Karpas-422 (cell line): ENCODE data around the gene ABCB8. TPM values are rescaled to one million over a fixed set of nuclear protein-coding genes. Genes with fewer than 3 reads are reported as not detected.

Experiments
- DNase-seq: peaks from one replicate; pipeline ENCODE4 v3.0.0-alpha.2; 2015
- H2AFZ ChIP-seq: fragments of 200-600 bp; sonication (generic); 2 replicates; pipeline ENCODE4 v1.6.1; 2014; ENCODE audit warnings: antibody characterized with exemption, low read length, mixed read lengths
- H3K27ac ChIP-seq: fragments of 200-600 bp; sonication (generic); 2 replicates; pipeline ENCODE4 v1.5.1; 2014; ENCODE audit warnings: mild to moderate bottlenecking, low read length, moderate library complexity
- H3K27me3 ChIP-seq: fragments of 200-600 bp; sonication (generic); 2 replicates; pipeline ENCODE4 v1.6.1; 2014; ENCODE audit warnings: low read length, mixed read lengths
- H3K36me3 ChIP-seq: fragments of 200-600 bp; sonication (generic); 2 replicates; pipeline ENCODE4 v1.6.1; 2014; ENCODE audit warnings: low read length, mixed read lengths; ENCODE audit not compliant: insufficient read depth
- H3K4me1 ChIP-seq: fragments of 200-600 bp; sonication (generic); 2 replicates; pipeline ENCODE4 v1.6.1; 2014; ENCODE audit warnings: mild to moderate bottlenecking, low read length, mixed read lengths
- H3K4me2 ChIP-seq: fragments of 200-600 bp; sonication (generic); 2 replicates; pipeline ENCODE4 v1.6.1; 2014; ENCODE audit warnings: low read length, low read depth, mild to moderate bottlenecking; ENCODE audit not compliant: poor library complexity, severe bottlenecking
- H3K4me3 ChIP-seq: fragments of 200-600 bp; sonication (generic); 2 replicates; pipeline ENCODE4 v1.5.1; 2014; ENCODE audit warnings: mild to moderate bottlenecking, antibody characterized with exemption, low read length, mixed read lengths
- H3K79me2 ChIP-seq: fragments of 200-600 bp; sonication (generic); 2 replicates; pipeline ENCODE4 v1.6.1; 2014; ENCODE audit warnings: mild to moderate bottlenecking, low read length, mixed read lengths
- H3K9ac ChIP-seq: fragments of 200-600 bp; sonication (generic); 2 replicates; pipeline ENCODE4 v1.6.0; 2014; ENCODE audit warnings: low read length
- H3K9me2 ChIP-seq: fragments of 200-600 bp; sonication (generic), shearing (Covaris generic); replicated peaks from 2 replicates; pipeline ENCODE4 v1.6.0; 2014; ENCODE audit warnings: mild to moderate bottlenecking, low read length, moderate library complexity; ENCODE audit not compliant: insufficient read depth
- H3K9me3 ChIP-seq: fragments of 300-700, 200-600 bp; sonication (generic); 2 replicates; pipeline ENCODE4 v1.6.1; 2014; ENCODE audit warnings: low read length, mixed read lengths
- H4K20me1 ChIP-seq: fragments of 200-600 bp; sonication (generic); 2 replicates; pipeline ENCODE4 v1.6.1; 2014; ENCODE audit warnings: mild to moderate bottlenecking, antibody characterized with exemption, low read length, low read depth; ENCODE audit not compliant: insufficient read depth
- total RNA-seq: library from RNA; depleted of rRNA; stranded (reverse); fragments of >200 nt; shearing (Covaris generic); gene quantifications from 2 replicates; pipeline ENCODE4 v1.2.3, GENCODE V29; 2014; ENCODE audit warnings: low replicate concordance

Gene ABCB8
- total RNA-seq, 1 experiment from 2014 or later, result 19.0 TPM

DNA sequence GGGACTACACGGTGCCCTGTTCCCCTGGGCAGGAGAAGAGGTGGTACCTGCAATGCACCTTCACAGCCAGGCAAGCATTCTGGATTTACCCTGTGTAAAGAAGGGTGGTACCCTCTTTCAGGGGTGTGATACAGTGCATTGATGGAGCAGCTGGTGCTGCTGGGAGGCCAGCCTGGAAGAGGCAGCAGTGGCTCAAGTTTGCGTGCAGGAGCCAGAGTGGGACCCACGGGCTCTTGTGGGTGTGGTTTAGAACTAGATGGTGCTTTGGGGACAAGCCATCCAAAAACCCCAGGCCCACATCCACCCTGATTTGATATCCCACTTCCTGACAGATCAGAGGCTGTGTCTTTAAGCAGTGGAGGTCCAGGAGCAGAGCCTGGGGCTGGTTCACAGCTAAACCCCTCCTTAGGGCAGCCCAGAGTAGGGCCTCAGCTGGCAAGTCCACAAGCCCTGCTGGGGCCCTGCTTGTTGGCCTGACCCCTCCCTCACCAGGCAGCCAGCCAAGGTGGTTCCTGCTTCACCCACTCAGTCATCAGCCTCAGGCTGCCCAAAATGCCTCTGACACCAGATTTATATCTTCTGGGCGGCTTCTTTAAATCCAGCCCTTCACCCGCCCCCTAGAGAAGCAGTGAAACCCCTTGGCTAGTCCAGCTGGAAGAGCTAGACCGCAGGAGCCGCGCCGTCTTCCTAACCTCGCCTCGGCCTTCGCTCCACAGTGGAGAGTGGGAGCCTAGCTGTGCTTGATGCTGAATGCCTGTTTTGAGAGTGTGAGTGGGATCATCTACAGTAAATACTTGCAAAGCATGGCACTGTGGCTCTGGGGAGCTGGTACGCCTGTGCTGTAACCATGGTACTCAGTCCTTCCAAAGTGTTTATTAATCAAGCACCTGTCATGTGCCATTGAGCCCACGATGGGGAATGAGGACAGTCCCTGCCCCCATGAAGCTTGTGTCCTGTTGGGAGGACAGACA is 18.6 kb downstream of the ABCB8 start:
- Histone ChIP-seq H3K4me2 (no peak overlapping the region), H3K9me2 (no peaks in the 10 kb centered on the region), H3K4me3 (no peak overlapping the region), H2AFZ (no peak overlapping the region), H3K36me3 (no peaks in the 10 kb centered on the region), H3K4me1 (no peaks in the 10 kb centered on the region), H3K27ac (no peak overlapping the region), H3K79me2 (no peaks in the 10 kb centered on the region), H3K27me3 (no peaks in the 10 kb centered on the region), H3K9me3 (no peaks in the 10 kb centered on the region), H3K9ac (no peak overlapping the region), H4K20me1 (no peaks in the 10 kb centered on the region)
- no peak for DNase-seq

- Histone ChIP-seq H3K36me3 (no peaks in the 10 kb centered on the region), H3K4me3 (no peak within 1 kb of the TSS), H3K9me2 (no peaks in the 10 kb centered on the region), H3K4me2 (no peak within 1 kb of the TSS), H3K4me1 (no peaks in the 10 kb centered on the region), H4K20me1 (no peaks in the 10 kb centered on the region), H3K79me2 (no peaks in the 10 kb centered on the region), H3K9me3 (no peaks in the 10 kb centered on the region), H3K9ac (no peak within 1 kb of the TSS), H3K27ac (no peak within 1 kb of the TSS), H2AFZ (no peak within 1 kb of the TSS), H3K27me3 (no peaks in the 10 kb centered on the region)
- no peak for DNase-seq
These were observed 19.9 kb downstream of the ABCB8 start, which contains the start of gene ASIC3 for GRCh38 chr7:151047976-151048815. TSS of gene ASIC3 (plus strand) at chr7:151048531. CDS start at chr7:151048886, 355 bp downstream.

DNA sequence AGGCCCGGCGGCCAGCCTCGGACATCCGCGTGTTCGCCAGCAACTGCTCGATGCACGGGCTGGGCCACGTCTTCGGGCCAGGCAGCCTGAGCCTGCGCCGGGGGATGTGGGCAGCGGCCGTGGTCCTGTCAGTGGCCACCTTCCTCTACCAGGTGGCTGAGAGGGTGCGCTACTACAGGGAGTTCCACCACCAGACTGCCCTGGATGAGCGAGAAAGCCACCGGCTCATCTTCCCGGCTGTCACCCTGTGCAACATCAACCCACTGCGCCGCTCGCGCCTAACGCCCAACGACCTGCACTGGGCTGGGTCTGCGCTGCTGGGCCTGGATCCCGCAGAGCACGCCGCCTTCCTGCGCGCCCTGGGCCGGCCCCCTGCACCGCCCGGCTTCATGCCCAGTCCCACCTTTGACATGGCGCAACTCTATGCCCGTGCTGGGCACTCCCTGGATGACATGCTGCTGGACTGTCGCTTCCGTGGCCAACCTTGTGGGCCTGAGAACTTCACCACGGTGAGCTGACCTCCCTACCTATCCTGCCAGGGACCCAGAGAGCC is 20.7 kb downstream of the ABCB8 start:
- Histone ChIP-seq H3K9me2 (no peaks in the 10 kb centered on the region), H3K27me3 (no peaks in the 10 kb centered on the region), H3K9ac (no peak overlapping the region), H4K20me1 (no peaks in the 10 kb centered on the region), H3K4me3 (no peak overlapping the region), H3K4me1 (no peaks in the 10 kb centered on the region), H3K36me3 (no peaks in the 10 kb centered on the region), H3K4me2 (no peak overlapping the region), H3K79me2 (no peaks in the 10 kb centered on the region), H2AFZ (no peak overlapping the region), H3K9me3 (no peaks in the 10 kb centered on the region), H3K27ac (no peak overlapping the region)
- DNase-seq, result no peak

DNA sequence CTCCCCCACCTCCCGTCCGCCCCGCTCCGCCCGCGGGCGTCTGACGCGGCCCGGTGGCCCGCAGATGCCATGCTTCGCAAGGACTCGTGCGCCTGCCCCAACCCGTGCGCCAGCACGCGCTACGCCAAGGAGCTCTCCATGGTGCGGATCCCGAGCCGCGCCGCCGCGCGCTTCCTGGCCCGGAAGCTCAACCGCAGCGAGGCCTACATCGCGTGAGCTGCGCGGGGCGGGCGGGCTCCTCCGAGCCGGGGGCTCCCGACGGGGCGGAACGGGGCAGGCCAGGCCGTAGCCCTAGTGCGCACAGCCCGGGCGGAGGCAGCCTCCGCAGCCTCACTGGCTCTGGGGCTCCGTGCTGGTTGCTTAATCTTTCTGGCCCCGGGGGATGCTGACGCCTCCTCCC is 22.9 kb downstream of the ABCB8 start:
- H3K27me3 ChIP-seq, result no peaks in the 10 kb centered on the region
- no peak overlapping the region for H3K27ac ChIP-seq
- H3K9ac ChIP-seq, result no peak overlapping the region
- H3K4me2 ChIP-seq, result no peak overlapping the region
- no peaks in the 10 kb centered on the region for H3K36me3 ChIP-seq
- H3K4me3 ChIP-seq, result no peak overlapping the region
- H2AFZ ChIP-seq, result no peak overlapping the region
- no peaks in the 10 kb centered on the region for H3K9me2 ChIP-seq
- no peaks in the 10 kb centered on the region for H3K79me2 ChIP-seq
- H3K9me3 ChIP-seq, result no peaks in the 10 kb centered on the region
- H4K20me1 ChIP-seq, result no peaks in the 10 kb centered on the region
- peak; percentile 76 for DNase-seq
- no peaks in the 10 kb centered on the region for H3K4me1 ChIP-seq

DNA sequence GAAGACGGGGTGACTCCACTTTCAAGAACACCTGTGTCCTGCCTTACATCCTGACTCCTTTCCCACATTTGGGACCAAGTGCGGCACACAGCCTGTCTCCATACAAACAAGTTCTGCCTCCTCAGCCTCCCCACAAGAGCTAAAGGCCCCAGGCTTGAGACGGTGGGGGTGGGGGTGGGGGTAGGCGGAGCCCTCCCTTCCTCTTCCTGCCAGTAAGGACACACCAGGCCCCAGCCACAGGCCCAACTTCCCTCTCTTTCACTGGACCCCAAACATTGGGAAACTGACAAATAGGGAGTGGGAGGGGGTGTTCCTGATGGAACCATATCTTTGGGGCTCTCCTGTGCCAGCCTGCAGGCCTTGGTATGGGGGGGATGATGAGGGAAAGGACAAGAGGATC is 24.8 kb downstream of the ABCB8 start:
- H3K9me3 ChIP-seq, result no peaks in the 10 kb centered on the region
- H3K79me2 ChIP-seq, result peaks cover 4% of the 10 kb centered on the region; the same call in 1 of the 2 replicates
- no peaks in the 10 kb centered on the region for H3K9me2 ChIP-seq
- H3K27me3 ChIP-seq, result no peaks in the 10 kb centered on the region
- H3K4me2 ChIP-seq, result no peak overlapping the region
- H3K27ac ChIP-seq, result no peak overlapping the region
- H3K36me3 ChIP-seq, result no peaks in the 10 kb centered on the region
- no peaks in the 10 kb centered on the region for H4K20me1 ChIP-seq
- H3K4me1 ChIP-seq, result peaks cover 9% of the 10 kb centered on the region
- DNase-seq, result no peak
- H2AFZ ChIP-seq, result no peak overlapping the region
- H3K4me3 ChIP-seq, result no peak overlapping the region
- H3K9ac ChIP-seq, result no peak overlapping the region

- Histone ChIP-seq H3K9me2 (no peaks in the 10 kb centered on the region), H3K9me3 (no peaks in the 10 kb centered on the region), H3K27ac (no peak overlapping the region), H3K4me1 (peaks cover 15% of the 10 kb centered on the region), H3K4me3 (no peak overlapping the region), H3K36me3 (no peaks in the 10 kb centered on the region), H3K4me2 (no peak overlapping the region), H3K9ac (no peak overlapping the region), H3K79me2 (peaks cover 4% of the 10 kb centered on the region; the same call in 1 of the 2 replicates), H4K20me1 (no peaks in the 10 kb centered on the region), H3K27me3 (no peaks in the 10 kb centered on the region), H2AFZ (no peak overlapping the region)
- DNase-seq, result no peak
These were observed 25.5 kb downstream of the ABCB8 start for GRCh38 chr7:151053751-151054150.

- no peak overlapping the region for H3K9ac ChIP-seq
- no peak overlapping the region for H3K4me3 ChIP-seq
- H3K4me1 ChIP-seq, result peaks cover 28% of the 10 kb centered on the region
- H3K27me3 ChIP-seq, result no peaks in the 10 kb centered on the region
- no peaks in the 10 kb centered on the region for H3K9me2 ChIP-seq
- DNase-seq, result no peak
- H3K79me2 ChIP-seq, result peaks cover 19% of the 10 kb centered on the region
- H3K36me3 ChIP-seq, result no peaks in the 10 kb centered on the region
- H3K4me2 ChIP-seq, result peak overlapping the region; percentile 82
- H3K9me3 ChIP-seq, result no peaks in the 10 kb centered on the region
- H3K27ac ChIP-seq, result no peak overlapping the region
- H4K20me1 ChIP-seq, result 0 out of 2 replicates have a peak, but pooled peaks cover 1% of the 10 kb centered on the region
- H2AFZ ChIP-seq, result no peak overlapping the region
These were observed 28.0 kb downstream of the ABCB8 start for GRCh38 chr7:151056283-151056665.
